Breast epithelium (tissue), 4 donors: ENCODE results near the gene SH3D19. TPM values are rescaled to one million over a fixed set of nuclear protein-coding genes. Genes with fewer than 3 reads are reported as not detected.
"Not testable (repeated sequence)": the region's sequence is repeated elsewhere in the genome, so short reads cannot be mapped to it uniquely, and the experiment has no call there.

Experiments
- DNase-seq, 2 donors: peaks; one replicate each; pipeline ENCODE4 v3.0.0-alpha.2; 2019; ENCODE audit warnings: low spot score in 2 of 2
- H3K27ac ChIP-seq, 2 donors: fragments of 200-600 bp; sonication (generic) in 1 of 2; one replicate each; pipeline ENCODE4 v1.5.1; 2016 to 2019; ENCODE audit warnings: mild to moderate bottlenecking in 1 of 2
- H3K27me3 ChIP-seq, 2 donors: fragments of 200-600 bp; sonication (generic) in 1 of 2; one replicate each; pipeline versions ENCODE4 v1.5.1 to v1.6.0; 2017 to 2019; ENCODE audit warnings: control low read depth in 1 of 2, mild to moderate bottlenecking in 1 of 2
- H3K36me3 ChIP-seq: fragments of 200-600 bp; one replicate; pipeline ENCODE4 v1.5.1; 2019
- H3K4me1 ChIP-seq, 2 donors: fragments of 200-600 bp; sonication (generic); one replicate each; pipeline ENCODE4 v1.5.1; 2016 to 2019; ENCODE audit warnings: control low read depth in 1 of 2
- H3K4me3 ChIP-seq, 3 donors: fragments of 200-600 bp; sonication (generic); 1 replicate in 2 of 3; 2 replicates in 1 of 3; pipeline ENCODE4 v1.5.1; 2016 to 2019; ENCODE audit warnings: mild to moderate bottlenecking in 3 of 3, moderate library complexity in 2 of 3
- H3K9me3 ChIP-seq, 2 donors: fragments of 200-600 bp; sonication (generic) in 1 of 2; one replicate each; pipeline ENCODE4 v1.5.1; 2016 to 2019; ENCODE audit warnings: control low read depth in 1 of 2
- POLR2A ChIP-seq: fragments of 450-650 bp; IDR thresholded peaks from one replicate; pipeline ENCODE4 v1.6.1; 2016; ENCODE audit warnings: antibody characterized with exemption, mild to moderate bottlenecking, moderate library complexity
- POLR2AphosphoS5 ChIP-seq, 3 donors: sonication (generic); formaldehyde crosslinking; IDR thresholded peaks; one replicate each; pipeline ENCODE4 v1.6.1; 2017; ENCODE audit warnings: antibody characterized with exemption in 3 of 3
- intact Hi-C: fragments of 100-400 bp; cut with DNase I; formaldehyde crosslinking; loops from one replicate; pipeline ENCODE4 v1.15.1; 2023; ENCODE audit warnings: low total_unique reads
- total RNA-seq, 3 donors: library from RNA; depleted of rRNA; stranded (reverse); fragments of >200 nt; gene quantifications; one replicate each; pipeline ENCODE4 v1.1.0, GENCODE V29; 2016
- TF ChIP-seq, protein P1 (sequence below), 3 donors: fragments of 450-650 bp; IDR thresholded peaks; one replicate each; pipeline ENCODE4 v1.5.1; 2016 to 2017; ENCODE audit warnings: antibody characterized with exemption in 3 of 3, mild to moderate bottlenecking in 3 of 3, moderate library complexity in 3 of 3

The SH3D19 gene
- total RNA-seq, 3 donors from 2014 or later: 82.9 to 297 (median 113) TPM

DNA sequence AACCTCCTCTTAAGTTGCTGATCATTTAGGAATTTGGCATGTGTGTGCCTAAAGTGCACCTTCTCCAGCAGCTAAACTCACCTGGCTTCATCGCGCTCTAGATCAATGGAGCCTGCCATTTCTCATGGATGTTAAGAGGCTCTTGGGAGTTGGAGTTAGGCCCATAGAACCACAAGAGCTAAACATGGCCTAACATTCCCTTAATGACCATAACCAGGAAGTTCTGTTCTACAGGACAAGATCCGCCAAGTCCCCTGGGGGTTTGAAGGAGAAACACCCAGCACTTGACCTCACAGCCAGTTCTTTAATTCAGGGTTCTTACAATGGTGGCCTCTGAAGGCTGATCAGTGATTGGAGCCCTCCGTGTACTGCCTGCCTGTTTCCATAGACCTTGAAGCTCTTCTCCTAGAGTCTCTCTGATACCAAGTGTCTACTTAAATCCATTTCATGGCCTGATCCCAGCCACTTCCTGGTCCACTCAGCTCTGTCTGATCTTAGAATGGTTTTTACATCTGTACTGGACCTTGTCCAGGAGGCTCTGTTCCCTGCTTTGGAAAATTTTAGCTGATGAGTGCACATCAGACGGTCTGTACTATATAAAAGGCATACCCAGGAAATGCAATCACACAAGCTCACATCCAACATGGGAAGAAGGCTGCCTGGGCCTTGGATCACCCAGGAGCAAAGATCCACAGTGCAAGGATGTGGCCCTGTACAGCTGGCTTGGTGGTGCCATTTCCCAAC, 180.9 kb downstream of the SH3D19 start:
- Histone ChIP-seq H3K36me3 (no peaks in the 10 kb centered on the region), H3K27me3 (no peaks in the 10 kb centered on the region), H3K4me3 (no peak overlapping the region), H3K27ac (no peak overlapping the region), H3K4me1 (no peaks in the 10 kb centered on the region), H3K9me3 (no peaks in the 10 kb centered on the region)
- TF ChIP-seq, protein P1, sequence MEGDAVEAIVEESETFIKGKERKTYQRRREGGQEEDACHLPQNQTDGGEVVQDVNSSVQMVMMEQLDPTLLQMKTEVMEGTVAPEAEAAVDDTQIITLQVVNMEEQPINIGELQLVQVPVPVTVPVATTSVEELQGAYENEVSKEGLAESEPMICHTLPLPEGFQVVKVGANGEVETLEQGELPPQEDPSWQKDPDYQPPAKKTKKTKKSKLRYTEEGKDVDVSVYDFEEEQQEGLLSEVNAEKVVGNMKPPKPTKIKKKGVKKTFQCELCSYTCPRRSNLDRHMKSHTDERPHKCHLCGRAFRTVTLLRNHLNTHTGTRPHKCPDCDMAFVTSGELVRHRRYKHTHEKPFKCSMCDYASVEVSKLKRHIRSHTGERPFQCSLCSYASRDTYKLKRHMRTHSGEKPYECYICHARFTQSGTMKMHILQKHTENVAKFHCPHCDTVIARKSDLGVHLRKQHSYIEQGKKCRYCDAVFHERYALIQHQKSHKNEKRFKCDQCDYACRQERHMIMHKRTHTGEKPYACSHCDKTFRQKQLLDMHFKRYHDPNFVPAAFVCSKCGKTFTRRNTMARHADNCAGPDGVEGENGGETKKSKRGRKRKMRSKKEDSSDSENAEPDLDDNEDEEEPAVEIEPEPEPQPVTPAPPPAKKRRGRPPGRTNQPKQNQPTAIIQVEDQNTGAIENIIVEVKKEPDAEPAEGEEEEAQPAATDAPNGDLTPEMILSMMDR (IDR thresholded peaks at IDR 0.05): no peak
- TF ChIP-seq POLR2AphosphoS5 (IDR thresholded peaks at IDR 0.05): no peak
- no peak for TF ChIP-seq POLR2A
- intact Hi-C loops: no loop called here
- no peak for DNase-seq

DNA sequence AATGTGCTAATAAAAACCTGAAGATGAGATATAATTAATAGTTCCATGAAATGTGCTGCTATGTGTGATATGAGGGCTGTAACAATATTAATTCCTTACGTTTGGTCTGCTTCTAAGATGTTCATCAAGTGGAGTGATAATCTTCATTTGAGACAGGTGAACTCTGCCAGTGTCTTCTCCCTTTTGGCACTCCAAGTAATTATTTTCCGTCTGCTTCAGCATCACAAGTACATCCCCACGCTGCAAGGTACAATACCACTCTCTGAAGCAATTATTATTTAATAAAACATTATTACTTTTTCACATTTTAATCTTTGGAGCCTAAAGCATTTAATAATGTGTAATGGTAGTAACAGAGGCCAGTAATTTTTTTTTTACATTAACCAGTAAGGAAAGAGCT, 181.6 kb downstream of the SH3D19 start:
- H3K27me3 ChIP-seq: no peaks in the 10 kb centered on the region
- H3K27ac ChIP-seq: no peak overlapping the region
- no peaks in the 10 kb centered on the region for H3K9me3 ChIP-seq
- TF ChIP-seq POLR2A: no peak
- intact Hi-C loops: no loop called here
- no peak for DNase-seq
- no peak overlapping the region for H3K4me3 ChIP-seq
- no peaks in the 10 kb centered on the region for H3K36me3 ChIP-seq
- no peaks in the 10 kb centered on the region for H3K4me1 ChIP-seq

DNA sequence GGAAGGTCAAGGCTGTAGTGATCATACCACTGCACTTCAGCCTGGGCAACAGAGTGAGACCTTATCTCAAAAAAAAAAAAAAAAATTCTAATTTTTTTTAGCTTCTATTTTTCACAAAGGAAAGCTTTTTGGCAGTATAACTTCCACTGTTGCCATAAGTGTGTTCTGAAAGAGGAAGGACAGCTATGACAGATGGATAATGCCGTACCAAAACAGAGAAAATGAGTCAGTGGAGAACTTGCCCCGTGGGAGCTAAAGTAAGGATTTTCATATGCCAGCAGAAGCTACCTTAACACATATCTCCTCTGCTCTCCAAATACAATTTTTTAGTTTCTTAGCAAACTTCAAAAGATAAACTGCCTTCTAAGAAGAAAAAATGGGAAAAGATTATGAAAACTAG, 182.2 kb downstream of the SH3D19 start:
- Histone ChIP-seq H3K4me3 (no peak overlapping the region), H3K27me3 (no peaks in the 10 kb centered on the region), H3K27ac (no peak overlapping the region), H3K9me3 (no peaks in the 10 kb centered on the region), H3K4me1 (no peaks in the 10 kb centered on the region), H3K36me3 (no peaks in the 10 kb centered on the region)
- TF ChIP-seq, protein P1 (IDR thresholded peaks at IDR 0.05): no peak
- TF ChIP-seq POLR2AphosphoS5 (IDR thresholded peaks at IDR 0.05) (no peak), POLR2A (no peak)
- DNase-seq: no peak
- intact Hi-C loops: no loop called here

DNA sequence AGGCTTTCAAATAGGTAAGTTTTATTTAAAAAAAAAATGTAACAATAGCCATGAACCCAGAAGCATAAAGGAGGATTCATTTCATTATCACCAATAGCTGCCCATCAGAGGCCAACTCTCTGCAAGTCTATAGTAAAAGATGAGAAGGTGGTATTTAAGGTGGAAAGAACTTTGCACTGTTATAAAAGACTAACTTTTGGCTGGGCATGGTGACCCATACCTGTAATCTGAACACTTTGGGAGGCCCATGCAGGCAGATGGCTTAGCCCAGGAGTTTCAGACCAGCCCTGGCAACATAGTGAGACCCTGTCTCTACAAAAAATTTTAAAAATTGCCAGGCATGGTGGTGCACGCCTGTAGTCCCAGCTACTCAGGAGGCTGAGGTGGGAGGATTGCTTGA, 182.6 kb downstream of the SH3D19 start:
- TF ChIP-seq POLR2AphosphoS5 (IDR thresholded peaks at IDR 0.05) (no peak), POLR2A (no peak)
- TF ChIP-seq, protein P1 (IDR thresholded peaks at IDR 0.05): no peak
- Histone ChIP-seq H3K9me3 (no peaks in the 10 kb centered on the region), H3K36me3 (no peaks in the 10 kb centered on the region), H3K4me1 (no peaks in the 10 kb centered on the region), H3K27ac (no peak overlapping the region), H3K27me3 (no peaks in the 10 kb centered on the region), H3K4me3 (no peak overlapping the region)
- DNase-seq: no peak
- intact Hi-C loops: no loop called here

DNA sequence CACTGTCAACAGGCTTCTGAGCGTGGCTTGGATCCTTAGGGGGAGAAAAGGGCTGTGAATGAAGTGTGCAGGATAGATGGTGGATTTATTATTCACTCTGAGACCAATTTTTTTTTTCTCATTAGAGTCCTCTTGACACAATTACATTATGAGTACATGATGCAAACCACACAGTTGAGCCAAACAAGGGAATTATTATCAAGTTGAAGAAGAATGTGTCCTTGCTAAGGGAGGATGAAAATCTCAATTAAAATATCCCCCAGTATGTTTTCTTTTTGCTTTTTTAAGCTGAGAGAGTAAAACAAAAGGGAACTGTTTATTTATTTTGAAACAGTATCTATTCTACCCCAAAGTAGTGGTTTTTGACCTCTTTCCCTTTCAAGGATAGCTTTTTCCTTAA, 185.6 kb downstream of the SH3D19 start:
- no peak overlapping the region for H3K27ac ChIP-seq
- intact Hi-C loops: no loop called here
- no peaks in the 10 kb centered on the region for H3K36me3 ChIP-seq
- DNase-seq: no peak
- H3K9me3 ChIP-seq: no peaks in the 10 kb centered on the region
- H3K4me3 ChIP-seq: no peak overlapping the region
- no peaks in the 10 kb centered on the region for H3K27me3 ChIP-seq
- TF ChIP-seq POLR2AphosphoS5 (IDR thresholded peaks at IDR 0.05) (no peak), POLR2A (no peak)
- TF ChIP-seq, protein P1 (IDR thresholded peaks at IDR 0.05): no peak
- H3K4me1 ChIP-seq: no peaks in the 10 kb centered on the region

DNA sequence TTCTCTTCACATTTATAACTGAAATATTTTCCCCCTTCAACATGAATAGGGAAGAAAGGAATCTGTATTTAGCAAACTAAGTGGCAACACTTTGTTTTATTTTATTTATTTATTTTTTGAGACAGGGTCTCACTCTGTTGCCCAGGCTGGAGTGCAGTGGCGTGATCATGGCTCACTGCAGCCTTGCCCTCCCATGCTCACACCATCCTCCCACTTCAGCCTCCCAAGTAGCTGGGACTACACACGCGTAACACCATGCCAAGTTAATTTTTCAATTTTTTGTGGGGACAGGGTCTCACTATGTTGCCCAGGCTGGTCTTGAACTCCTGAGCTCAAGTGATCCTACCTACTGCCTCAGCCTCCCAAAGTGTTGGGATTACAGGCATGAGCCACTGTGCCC, 189.4 kb downstream of the SH3D19 start:
- H3K36me3 ChIP-seq, intact Hi-C loops, H3K9me3 ChIP-seq, H3K4me3 ChIP-seq, DNase-seq, H3K4me1 ChIP-seq, H3K27ac ChIP-seq, H3K27me3 ChIP-seq: not testable (repeated sequence)
